Tibial nerve (tissue), 4 donors: ENCODE measurements around the gene EDAR.

ENCODE experiments used
- CTCF ChIP-seq, 5 experiments: fragments of 200-600 bp in 3 of 5; fragments of 450-650 bp in 2 of 5; sonication (generic) in 3 of 5; IDR thresholded peaks; one replicate each; pipeline ENCODE4 v1.5.1; 2016 to 2019; ENCODE audit warnings: antibody characterized with exemption in 5 of 5, mild to moderate bottlenecking in 3 of 5, moderate library complexity in 2 of 5
- EP300 ChIP-seq, 2 donors: sonication (generic); formaldehyde crosslinking; IDR thresholded peaks; one replicate each; pipeline ENCODE4 v1.6.1; 2017; ENCODE audit warnings: antibody characterized with exemption in 2 of 2, mild to moderate bottlenecking in 1 of 2
- POLR2A ChIP-seq, 2 donors: fragments of 450-650 bp; IDR thresholded peaks; one replicate each; pipeline ENCODE4 v1.6.1; 2017; ENCODE audit warnings: antibody characterized with exemption in 2 of 2, mild to moderate bottlenecking in 2 of 2, moderate library complexity in 2 of 2

GRCh38 chr2:108925286-108925685, 63.7 kb downstream of the EDAR start:
- TF ChIP-seq POLR2A (IDR thresholded peaks at IDR 0.05), result no peak
- no peak for TF ChIP-seq CTCF (IDR thresholded peaks at IDR 0.05)
- TF ChIP-seq EP300 (IDR thresholded peaks at IDR 0.05), result no peak
